Measurements from ENCODE around the gene MEN1. TPM values are rescaled to one million over a fixed set of nuclear protein-coding genes. Genes with fewer than 3 reads are reported as not detected.
A peak's percentile ranks its signal among the peaks of the same experiment; 100 is the strongest.

Gene MEN1
- total RNA-seq, 1 experiment from 2014 or later, result 5.3 TPM

- in situ Hi-C loops (cut with HindIII; ENCODE audit: low pct_unique_long_range_greater_than_20kb, low sequenced_read_pairs), result no loop called here
- no peak for DNase-seq (ENCODE audit: low read depth)
These were observed 16.8 kb downstream of the MEN1 start for GRCh38 chr11:64793271-64794160.

GRCh38 chr11:64792482-64792881, 17.9 kb downstream of the MEN1 start:
- DNase-seq (ENCODE audit: low read depth), result no peak
- in situ Hi-C loops (cut with HindIII; ENCODE audit: low pct_unique_long_range_greater_than_20kb, low sequenced_read_pairs), result no loop called here

GRCh38 chr11:64791781-64792291, 18.5 kb downstream of the MEN1 start:
- no peak for DNase-seq (ENCODE audit: low read depth)
- in situ Hi-C loops (cut with HindIII; ENCODE audit: low pct_unique_long_range_greater_than_20kb, low sequenced_read_pairs), result no loop called here

GRCh38 chr11:64790205-64791095, 19.9 kb downstream of the MEN1 start:
- DNase-seq (ENCODE audit: low read depth), result no peak
- in situ Hi-C loops (cut with HindIII; ENCODE audit: low pct_unique_long_range_greater_than_20kb, low sequenced_read_pairs), result no loop called here

- DNase-seq (ENCODE audit: low read depth), result no peak
- in situ Hi-C loops (cut with HindIII; ENCODE audit: low pct_unique_long_range_greater_than_20kb, low sequenced_read_pairs), result no loop called here
These were observed 20.8 kb downstream of the MEN1 start for GRCh38 chr11:64789331-64790204.

GRCh38 chr11:64788321-64789215, 21.8 kb downstream of the MEN1 start:
- in situ Hi-C loops (cut with HindIII; ENCODE audit: low pct_unique_long_range_greater_than_20kb, low sequenced_read_pairs), result no loop called here
- no peak for DNase-seq (ENCODE audit: low read depth)

GRCh38 chr11:64787526-64788320, 22.6 kb downstream of the MEN1 start:
- in situ Hi-C loops (cut with HindIII; ENCODE audit: low pct_unique_long_range_greater_than_20kb, low sequenced_read_pairs), result no loop called here
- DNase-seq (ENCODE audit: low read depth), result no peak

- in situ Hi-C loops (cut with HindIII; ENCODE audit: low pct_unique_long_range_greater_than_20kb, low sequenced_read_pairs), result no loop called here
- no peak for DNase-seq (ENCODE audit: low read depth)
These were observed 24.0 kb downstream of the MEN1 start for GRCh38 chr11:64786308-64786707.

GRCh38 chr11:64784813-64785581, 25.4 kb downstream of the MEN1 start:
- no peak for DNase-seq (ENCODE audit: low read depth)

GRCh38 chr11:64778473-64779298, 31.7 kb downstream of the MEN1 start, which contains the start of gene SF1:
TSS of gene SF1 (minus strand) at chr11:64778542. CDS start at chr11:64778392, 150 bp downstream.
- peak; percentile 100 for DNase-seq (ENCODE audit: low read depth)
- in situ Hi-C loops (cut with HindIII; ENCODE audit: low pct_unique_long_range_greater_than_20kb, low sequenced_read_pairs), result no loop called here

More at GRCh38 chr11:64784813-64785581, 25.4 kb downstream of the MEN1 start:
- in situ Hi-C loops (cut with HindIII; ENCODE audit: low pct_unique_long_range_greater_than_20kb, low sequenced_read_pairs), result no loop called here

- DNase-seq (ENCODE audit: low read depth), result no peak
- in situ Hi-C loops (cut with HindIII; ENCODE audit: low pct_unique_long_range_greater_than_20kb, low sequenced_read_pairs), result no loop called here
These were observed 32.2 kb downstream of the MEN1 start for GRCh38 chr11:64778223-64778472.

- DNase-seq (ENCODE audit: low read depth), result peak; percentile 55
- in situ Hi-C loops (cut with HindIII; ENCODE audit: low pct_unique_long_range_greater_than_20kb, low sequenced_read_pairs), result no loop called here
These were observed 32.7 kb downstream of the MEN1 start for GRCh38 chr11:64777449-64778222.

- in situ Hi-C loops (cut with HindIII; ENCODE audit: low pct_unique_long_range_greater_than_20kb, low sequenced_read_pairs), result no loop called here
- no peak for DNase-seq (ENCODE audit: low read depth)
These were observed 33.5 kb downstream of the MEN1 start for GRCh38 chr11:64776875-64777274.

- DNase-seq (ENCODE audit: low read depth), result no peak
- in situ Hi-C loops (cut with HindIII; ENCODE audit: low pct_unique_long_range_greater_than_20kb, low sequenced_read_pairs), result no loop called here
These were observed 33.9 kb downstream of the MEN1 start for GRCh38 chr11:64776425-64776824.

All from Caki2 (cell line).